Ishikawa (cell line): ENCODE measurements around the gene DIP2C.

Source experiments
- CEBPB ChIP-seq: IDR thresholded peaks from 2 replicates; pipeline ENCODE4 v1.6.1; 2012
- CREB1 ChIP-seq: IDR thresholded peaks from 2 replicates; pipeline ENCODE4 v1.6.1; 2012; ENCODE audit warnings: low read depth
- EGR1 ChIP-seq: IDR thresholded peaks from 2 replicates; pipeline ENCODE4 v1.6.1; 2012
- EP300 ChIP-seq: IDR thresholded peaks from 2 replicates; pipeline ENCODE4 v1.6.1; 2012; ENCODE audit warnings: borderline replicate concordance
- FOXM1 ChIP-seq: IDR thresholded peaks from 2 replicates; pipeline ENCODE4 v1.6.1; 2012; ENCODE audit warnings: low read depth, borderline replicate concordance
- MAX ChIP-seq: IDR thresholded peaks from 2 replicates; pipeline ENCODE4 v1.6.1; 2012
- NFIC ChIP-seq: IDR thresholded peaks from 2 replicates; pipeline ENCODE4 v1.6.1; 2012
- RAD21 ChIP-seq: IDR thresholded peaks from 2 replicates; pipeline ENCODE4 v1.6.1; 2012; ENCODE audit warnings: low read depth
- REST ChIP-seq: IDR thresholded peaks from 2 replicates; pipeline ENCODE4 v1.6.1; 2012; ENCODE audit warnings: low read depth, mild to moderate bottlenecking
- TAF1 ChIP-seq: IDR thresholded peaks from 2 replicates; pipeline ENCODE4 v1.6.1; 2012; ENCODE audit warnings: low read depth, mild to moderate bottlenecking
- TCF12 ChIP-seq: IDR thresholded peaks from 2 replicates; pipeline ENCODE4 v1.6.1; 2012; ENCODE audit warnings: low read depth
- TEAD4 ChIP-seq: IDR thresholded peaks from 2 replicates; pipeline ENCODE4 v1.6.1; 2012
- USF1 ChIP-seq: IDR thresholded peaks from 2 replicates; pipeline ENCODE4 v1.6.1; 2012
- YY1 ChIP-seq: IDR thresholded peaks from 2 replicates; pipeline ENCODE4 v1.6.1; 2012; ENCODE audit warnings: low read depth
- ZBTB7A ChIP-seq: IDR thresholded peaks from 2 replicates; pipeline ENCODE4 v1.6.1; 2012; ENCODE audit warnings: low read depth

DIP2C gene

GRCh38 chr10:686155-686931 lies 3.1 kb downstream of the DIP2C start:
- TF ChIP-seq RAD21: no peak
- TF ChIP-seq REST: no peak
- no peak for TF ChIP-seq EGR1
- TF ChIP-seq CEBPB: no peak
- TF ChIP-seq EP300: no peak
- no peak for TF ChIP-seq CREB1
- TF ChIP-seq YY1: no peak
- no peak for TF ChIP-seq MAX
- no peak for TF ChIP-seq TAF1
- TF ChIP-seq TCF12: no peak
- no peak for TF ChIP-seq TEAD4

- TF ChIP-seq YY1 (no peak), RAD21 (no peak), CREB1 (no peak), REST (no peak), USF1 (no peak)
Measured at GRCh38 chr10:685613-686012, 3.9 kb downstream of the DIP2C start.

- TF ChIP-seq EP300 (no peak), EGR1 (no peak), USF1 (no peak), YY1 (no peak)
Measured at GRCh38 chr10:683448-684071, 5.9 kb downstream of the DIP2C start.

GRCh38 chr10:682931-683447 lies 6.5 kb downstream of the DIP2C start:
- no peak for TF ChIP-seq CREB1
- no peak for TF ChIP-seq REST
- no peak for TF ChIP-seq YY1
- TF ChIP-seq CEBPB: no peak
- no peak for TF ChIP-seq TCF12
- TF ChIP-seq MAX: no peak
- TF ChIP-seq TAF1: no peak
- TF ChIP-seq ZBTB7A: no peak
- no peak for TF ChIP-seq NFIC
- TF ChIP-seq FOXM1: no peak
- no peak for TF ChIP-seq USF1
- TF ChIP-seq TEAD4: no peak
- TF ChIP-seq EP300: no peak
- no peak for TF ChIP-seq RAD21
- no peak for TF ChIP-seq EGR1
